HCT116 (cell line): ENCODE measurements around the gene WDR43. TPM values are rescaled to one million over a fixed set of nuclear protein-coding genes. Genes with fewer than 3 reads are reported as not detected.

ENCODE experiments used
- ATAC-seq: fragments of 200-7000 bp; cut with Tn5 transposase; 2 replicates; pipeline ENCODE4 v1.9.1; 2020; ENCODE audit warnings: mild to moderate bottlenecking, moderate library complexity
- BruUV-seq: library from RNA; stranded (reverse); fragments of 400-500 nt; replicated peaks from 2 replicates; lab custom pipeline; 2021; lab: Mats Ljungman, UMichigan
- CTCF ChIA-PET: fragments of 300-600 bp; sonication (Branson Sonifier 250); formaldehyde crosslinking; loops from one replicate; lab custom pipeline; 2021; ENCODE audit warnings: antibody characterized with exemption; lab: Charles Lee
- POLR2A ChIA-PET: fragments of 300-600, 350-600 bp; sonication (Branson Sonifier 250); formaldehyde crosslinking; loops from one replicate; lab custom pipeline; 2021; ENCODE audit warnings: antibody characterized with exemption; lab: Charles Lee
- RAD21 ChIA-PET, 2 experiments: fragments of 300-600 bp; sonication (Branson Sonifier 250); formaldehyde crosslinking; loops; one replicate each; lab custom pipeline; 2023; ENCODE audit warnings: low total read pairs in 2 of 2; ENCODE audit not compliant: uncharacterized antibody in 2 of 2, unreplicated experiment in 2 of 2, low non-redundant PET in 1 of 2; lab: Charles Lee
- DNase-seq: peaks from one replicate; pipeline ENCODE4 v3.0.0-alpha.2; 2010; ENCODE audit warnings: low read depth, low spot score
- H2AFZ ChIP-seq: fragments of 200-600 bp; shearing (Covaris generic), sonication (generic); 2 replicates; pipeline ENCODE4 v1.6.1; 2017; ENCODE audit warnings: low read depth, mixed run types, mixed read lengths, antibody characterized with exemption, low read length; ENCODE audit not compliant: poor library complexity, severe bottlenecking
- H3K27ac ChIP-seq: 2 replicates; pipeline ENCODE4 v1.5.1; 2012; ENCODE audit warnings: low read depth, low read length
- H3K27me3 ChIP-seq: fragments of 200-600 bp; sonication (generic); 2 replicates; pipeline ENCODE4 v1.6.1; 2016; ENCODE audit warnings: mixed run types, low read length, mixed read lengths; ENCODE audit not compliant: insufficient read depth
- H3K36me3 ChIP-seq, 2 experiments: fragments of 200-500 bp in 1 of 2; fragments of 200-600 bp in 1 of 2; sonication (Bioruptor generic) in 1 of 2; sonication (generic) in 1 of 2; 2 replicates each; pipeline versions ENCODE4 v1.5.1 to v1.6.1; 2014 to 2016; ENCODE audit warnings: low read length in 2 of 2, inconsistent platforms in 1 of 2, mixed read lengths in 1 of 2, mixed run types in 1 of 2; ENCODE audit not compliant: insufficient read depth in 2 of 2, control insufficient read depth in 1 of 2
- H3K4me1 ChIP-seq, 2 experiments: fragments of 200-600 bp in 1 of 2; sonication (generic) in 1 of 2; 2 replicates each; pipeline versions ENCODE4 v1.5.1 to v1.6.1; 2012 to 2017; ENCODE audit warnings: low read length in 2 of 2, inconsistent platforms in 1 of 2, mild to moderate bottlenecking in 1 of 2, mixed read lengths in 1 of 2, mixed run types in 1 of 2, moderate library complexity in 1 of 2; ENCODE audit not compliant: insufficient read depth in 2 of 2, control insufficient read depth in 1 of 2
- H3K4me2 ChIP-seq: fragments of 200-600 bp; sonication (generic); 2 replicates; pipeline ENCODE4 v1.6.1; 2017; ENCODE audit warnings: mixed run types, low read length, mixed read lengths
- H3K4me3 ChIP-seq, 2 experiments: fragments of 200-600 bp in 1 of 2; sonication (generic) in 1 of 2; replicated peaks in 1 of 2; 2 replicates each; pipeline ENCODE4 v1.5.1; 2011 to 2016; ENCODE audit warnings: low read length in 2 of 2, control low read depth in 1 of 2, low read depth in 1 of 2, mild to moderate bottlenecking in 1 of 2, mixed read lengths in 1 of 2, mixed run types in 1 of 2
- H3K79me2 ChIP-seq: fragments of 200-600 bp; sonication (generic); 2 replicates; pipeline ENCODE4 v1.6.1; 2017; ENCODE audit warnings: mild to moderate bottlenecking, mixed run types, low read length, moderate library complexity, mixed read lengths; ENCODE audit not compliant: insufficient read depth
- H3K9ac ChIP-seq: fragments of 200-600 bp; sonication (generic); 2 replicates; pipeline ENCODE4 v1.6.1; 2016; ENCODE audit warnings: low read length, mixed read lengths
- H3K9me2 ChIP-seq: fragments of 200-600 bp; sonication (generic), shearing (Covaris generic); 2 replicates; pipeline ENCODE4 v1.6.1; 2017; ENCODE audit warnings: mixed run types, mild to moderate bottlenecking, moderate library complexity; ENCODE audit not compliant: insufficient read depth
- H3K9me3 ChIP-seq, 2 experiments: fragments of 200-500 bp in 1 of 2; fragments of 200-600 bp in 1 of 2; sonication (Bioruptor generic) in 1 of 2; sonication (generic) in 1 of 2; 2 replicates each; pipeline ENCODE4 v1.6.1; 2014 to 2017; ENCODE audit warnings: low read length in 2 of 2, mixed read lengths in 2 of 2, inconsistent platforms in 1 of 2, low read depth in 1 of 2, mild to moderate bottlenecking in 1 of 2, mixed run types in 1 of 2, moderate library complexity in 1 of 2; ENCODE audit not compliant: control insufficient read depth in 1 of 2, insufficient read depth in 1 of 2
- H4K20me1 ChIP-seq: fragments of 200-600 bp; sonication (generic), shearing (Covaris generic); 2 replicates; pipeline ENCODE4 v1.6.1; 2017; ENCODE audit warnings: mixed run types, mild to moderate bottlenecking, moderate library complexity; ENCODE audit not compliant: insufficient read depth
- CBX3 ChIP-seq: IDR thresholded peaks from 2 replicates; pipeline ENCODE4 v1.6.1; 2012; ENCODE audit warnings: low read depth
- CTCF ChIP-seq, 3 experiments: fragments of 200-600 bp in 1 of 3; sonication (generic) in 1 of 3; IDR thresholded peaks in 2 of 3; conservative IDR thresholded peaks in 1 of 3; 2 replicates each; pipeline ENCODE4 v1.5.1; 2012 to 2017; ENCODE audit warnings: low read depth in 2 of 3, low read length in 2 of 3, antibody characterized with exemption in 1 of 3, borderline replicate concordance in 1 of 3, control low read depth in 1 of 3, mild to moderate bottlenecking in 1 of 3, mixed read lengths in 1 of 3, mixed run types in 1 of 3, moderate library complexity in 1 of 3; ENCODE audit not compliant: insufficient read depth in 1 of 3
- EGR1 ChIP-seq: IDR thresholded peaks from 2 replicates; pipeline ENCODE4 v1.6.1; 2012; ENCODE audit warnings: low read depth
- EZH2 ChIP-seq: fragments of 200-600 bp; sonication (generic); IDR thresholded peaks from 2 replicates; pipeline ENCODE4 v1.6.1; 2017; ENCODE audit warnings: antibody characterized with exemption, mixed run types
- EZH2phosphoT487 ChIP-seq: fragments of 200-600 bp; IDR thresholded peaks from 2 replicates; pipeline ENCODE4 v1.6.1; 2018; ENCODE audit warnings: antibody characterized with exemption, borderline replicate concordance
- POLR2A ChIP-seq: IDR thresholded peaks from 2 replicates; pipeline ENCODE4 v1.7.0; 2011; ENCODE audit warnings: borderline replicate concordance; ENCODE audit not compliant: insufficient read depth, insufficient read length; ENCODE audit errors: extremely low read depth
- SIN3A ChIP-seq: IDR thresholded peaks from 2 replicates; pipeline ENCODE4 v1.6.1; 2012; ENCODE audit warnings: low read depth
- TCF7L2 ChIP-seq: IDR thresholded peaks from 2 replicates; pipeline ENCODE4 v1.7.0; 2011; ENCODE audit warnings: borderline replicate concordance, inconsistent platforms; ENCODE audit not compliant: insufficient read depth, insufficient read length; ENCODE audit errors: extremely low read depth
- ZBTB33 ChIP-seq: IDR thresholded peaks from 2 replicates; pipeline ENCODE4 v1.6.1; 2011; ENCODE audit warnings: mild to moderate bottlenecking, low read length, moderate library complexity; ENCODE audit not compliant: insufficient replicate concordance; ENCODE audit errors: extremely low read depth
- ZFX ChIP-seq: fragments of 450-650 bp; IDR thresholded peaks from 2 replicates; pipeline ENCODE4 v1.6.1; 2017
- intact Hi-C: fragments of 100-400 bp; cut with micrococcal nuclease; formaldehyde crosslinking; loops from 2 replicates; pipeline ENCODE4 v1.10.0; 2022
- total RNA-seq: library from RNA; stranded (reverse); gene quantifications from one replicate; pipeline ENCODE4 v1.2.1, GENCODE V29; 2021; ENCODE audit not compliant: unreplicated experiment

Gene WDR43
- total RNA-seq, 1 experiment from 2014 or later = 119 TPM

GRCh38 chr2:28995765-28996750, 101.6 kb downstream of the WDR43 start:
- H3K4me3 ChIP-seq = no peak overlapping the region
- CTCF ChIA-PET = no interaction called here
- TF ChIP-seq POLR2A (no peak), CBX3 (no peak), ZBTB33 (no peak), ZFX (no peak), EZH2 (no peak), EZH2phosphoT487 (no peak), TCF7L2 (no peak), EGR1 (no peak), SIN3A (no peak), CTCF (IDR thresholded peaks at IDR 0.05 in 2 of 3, conservative IDR thresholded peaks at IDR 0.05 in 1 of 3; ENCODE audit: borderline replicate concordance in 1 of 3, insufficient read depth in 1 of 3, low read depth in 2 of 3, low read length in 2 of 3) (no peak)
- TF ChIP-seq, all 23 proteins: peak for 0
- ChIA-PET POLR2A (no interaction called here), RAD21 (no interaction called here)
- H3K79me2 ChIP-seq = no peaks in the 10 kb centered on the region
- H3K9me3 ChIP-seq = no peaks in the 10 kb centered on the region
- intact Hi-C loops = no loop called here
- BruUV-seq = no TSS peak
- DNase-seq (no peak), ATAC-seq (no peak)
- H3K9me2 ChIP-seq = no peaks in the 10 kb centered on the region
- no peaks in the 10 kb centered on the region for H3K27me3 ChIP-seq
- no peaks in the 10 kb centered on the region; a peak in 1 of 4 replicates for H3K4me1 ChIP-seq
- no peak overlapping the region for H3K9ac ChIP-seq
- no peaks in the 10 kb centered on the region for H4K20me1 ChIP-seq
- H3K4me2 ChIP-seq = no peak overlapping the region
- H3K27ac ChIP-seq = no peak overlapping the region
- no peak overlapping the region for H2AFZ ChIP-seq
- H3K36me3 ChIP-seq = no peaks in the 10 kb centered on the region
